Measurements from ENCODE around the gene SOCS7. TPM values are rescaled to one million over a fixed set of nuclear protein-coding genes. Genes with fewer than 3 reads are reported as not detected.

SOCS7 gene
- total RNA-seq, 1 donor from 2014 or later: 5.5 TPM

Other genes with a start within 250 kb of the SOCS7 start
- gene TBC1D3E, start 223.9 kb upstream of the SOCS7 start, total RNA-seq: not detected in 2 replicates
- gene TBC1D3, start 159.3 kb upstream of the SOCS7 start, total RNA-seq: not detected in 2 replicates
- gene MRPL45, start 54.7 kb upstream of the SOCS7 start, total RNA-seq: 29.7 and 29.9 TPM in 2 replicates
- gene GPR179, start 7.9 kb upstream of the SOCS7 start, total RNA-seq: not detected in 2 replicates
- gene ARHGAP23, start 76.6 kb downstream of the SOCS7 start, total RNA-seq: 28.2 and 43.1 TPM in 2 replicates